Caco-2 (cell line): ENCODE measurements around the gene FBXO28. TPM values are rescaled to one million over a fixed set of nuclear protein-coding genes. Genes with fewer than 3 reads are reported as not detected.
"Not testable (repeated sequence)": the region's sequence is repeated elsewhere in the genome, so short reads cannot be mapped to it uniquely, and the experiment has no call there.

Source experiments
- BruUV-seq: library from RNA; stranded (reverse); fragments of 400-500 nt; replicated peaks from 2 replicates; lab custom pipeline; 2021; lab: Mats Ljungman, UMichigan
- CTCF ChIA-PET: fragments of 300-600 bp; sonication (Branson Sonifier 250); formaldehyde crosslinking; loops from one replicate; lab custom pipeline; 2022; ENCODE audit warnings: antibody characterized with exemption; lab: Charles Lee
- POLR2A ChIA-PET: fragments of 300-600 bp; sonication (Branson Sonifier 250); formaldehyde crosslinking; loops from one replicate; lab custom pipeline; 2022; ENCODE audit warnings: antibody characterized with exemption; lab: Charles Lee
- DNase-seq, 2 experiments: peaks; one replicate each; pipeline versions ENCODE4 v3.0.0 to v3.0.0-alpha.2; 2020 to 2022
- H3K27me3 ChIP-seq: replicated peaks from 2 replicates; pipeline ENCODE4 v1.6.0; 2011; ENCODE audit warnings: low read length; ENCODE audit not compliant: control insufficient read depth, insufficient read depth
- H3K36me3 ChIP-seq: 2 replicates; pipeline ENCODE4 v1.5.1; 2011; ENCODE audit warnings: low read length; ENCODE audit not compliant: control insufficient read depth, insufficient read depth
- H3K4me1 ChIP-seq: fragments of 250-450 bp; sonication (Bioruptor Pico); 2 replicates; pipeline ENCODE4 v1.5.1; 2020; ENCODE audit warnings: mild to moderate bottlenecking
- H3K4me3 ChIP-seq: 2 replicates; pipeline ENCODE4 v1.5.1; 2011; ENCODE audit warnings: low read depth, mild to moderate bottlenecking, control low read depth, low read length
- H3K9me3 ChIP-seq: fragments of 250-450 bp; sonication (Bioruptor Pico); 2 replicates; pipeline ENCODE4 v1.5.1; 2020; ENCODE audit warnings: mild to moderate bottlenecking, moderate library complexity
- H3K27ac Mint-ChIP-seq: one replicate; pipeline ENCODE4 v1.8.0; 2022; ENCODE audit warnings: mixed read lengths; ENCODE audit not compliant: unreplicated experiment
- H3K27me3 Mint-ChIP-seq: one replicate; pipeline ENCODE4 v1.8.0; 2022; ENCODE audit warnings: mixed read lengths; ENCODE audit not compliant: insufficient read depth, unreplicated experiment
- H3K36me3 Mint-ChIP-seq: one replicate; pipeline ENCODE4 v1.8.0; 2022; ENCODE audit warnings: mild to moderate bottlenecking, mixed read lengths; ENCODE audit not compliant: insufficient read depth, unreplicated experiment
- H3K4me1 Mint-ChIP-seq: one replicate; pipeline ENCODE4 v1.8.0; 2022; ENCODE audit warnings: low read depth, mixed read lengths; ENCODE audit not compliant: unreplicated experiment
- H3K4me3 Mint-ChIP-seq: one replicate; pipeline ENCODE4 v1.8.0; 2022; ENCODE audit warnings: mild to moderate bottlenecking, moderate library complexity, mixed read lengths; ENCODE audit not compliant: unreplicated experiment
- H3K9me3 Mint-ChIP-seq: one replicate; pipeline ENCODE4 v1.8.0; 2022; ENCODE audit warnings: mixed read lengths; ENCODE audit not compliant: unreplicated experiment
- CTCF ChIP-seq, 2 experiments: fragments of 200-600 bp in 1 of 2; IDR thresholded peaks; 1 replicate in 1 of 2; 2 replicates in 1 of 2; pipeline versions ENCODE4 v1.5.1 to v1.8.0; 2011 to 2022; ENCODE audit warnings: antibody characterized with exemption in 1 of 2, control low read depth in 1 of 2, inconsistent platforms in 1 of 2, low read depth in 1 of 2, low read length in 1 of 2, mild to moderate bottlenecking in 1 of 2, moderate library complexity in 1 of 2; ENCODE audit not compliant: insufficient read depth in 1 of 2, severe bottlenecking in 1 of 2, unreplicated experiment in 1 of 2
- intact Hi-C: fragments of 100-400 bp; cut with micrococcal nuclease; formaldehyde crosslinking; loops from one replicate; pipeline ENCODE4 v1.10.0; 2022; ENCODE audit not compliant: unreplicated experiment
- total RNA-seq: library from RNA; stranded (reverse); gene quantifications from 2 replicates; pipeline ENCODE4 v1.2.3, GENCODE V29; 2022

Gene FBXO28
- total RNA-seq, 1 experiment from 2014 or later = 31.3 TPM

GRCh38 chr1:224069138-224069537, 44.8 kb upstream of the FBXO28 start:
- ChIA-PET CTCF (no interaction called here), POLR2A (no interaction called here)
- no TSS peak for BruUV-seq
- Mint-ChIP-seq H3K27ac (no peak overlapping the region), H3K9me3 (peaks cover 11% of the 10 kb centered on the region), H3K4me3 (no peak overlapping the region), H3K4me1 (peaks cover 11% of the 10 kb centered on the region), H3K27me3 (peaks cover 3% of the 10 kb centered on the region), H3K36me3 (no peaks in the 10 kb centered on the region)
- Histone ChIP-seq H3K27me3 (no peaks in the 10 kb centered on the region), H3K4me3 (no peak overlapping the region), H3K4me1 (peaks cover 30% of the 10 kb centered on the region), H3K9me3 (no peaks in the 10 kb centered on the region; the same call in 1 of the 2 replicates), H3K36me3 (no peaks in the 10 kb centered on the region)
- intact Hi-C loops = no loop called here
- no peak for DNase-seq
- TF ChIP-seq CTCF (IDR thresholded peaks at IDR 0.05; ENCODE audit: insufficient read depth in 1 of 2, low read depth in 1 of 2, low read length in 1 of 2, severe bottlenecking in 1 of 2, unreplicated experiment in 1 of 2) = no peak

- ChIA-PET POLR2A (interaction anchor here (0.6 kb wide), 1 partner anchor 13 kb away, joined by 4 read pairs; no protein-coding TSS in a partner anchor), CTCF (no interaction called here)
- H3K27me3 Mint-ChIP-seq = peaks cover 3% of the 10 kb centered on the region
- H3K4me3 Mint-ChIP-seq = no peak overlapping the region
- H3K9me3 ChIP-seq = no peaks in the 10 kb centered on the region; the same call in 1 of the 2 replicates
- H3K36me3 ChIP-seq = no peaks in the 10 kb centered on the region
- no peaks in the 10 kb centered on the region for H3K27me3 ChIP-seq
- peaks cover 17% of the 10 kb centered on the region for H3K4me1 ChIP-seq
- H3K36me3 Mint-ChIP-seq = no peaks in the 10 kb centered on the region
- H3K4me1 Mint-ChIP-seq = peaks cover 2% of the 10 kb centered on the region
- H3K4me3 ChIP-seq = no peak overlapping the region
- peaks cover 11% of the 10 kb centered on the region for H3K9me3 Mint-ChIP-seq
- no peak overlapping the region for H3K27ac Mint-ChIP-seq
- no peak for DNase-seq
- BruUV-seq = no TSS peak
- TF ChIP-seq CTCF (IDR thresholded peaks at IDR 0.05; ENCODE audit: insufficient read depth in 1 of 2, low read depth in 1 of 2, low read length in 1 of 2, severe bottlenecking in 1 of 2, unreplicated experiment in 1 of 2) = no peak
- intact Hi-C loops = no loop called here
Observed at GRCh38 chr1:224070521-224070920, 43.4 kb upstream of the FBXO28 start.

GRCh38 chr1:224076407-224076806, 37.5 kb upstream of the FBXO28 start:
- Mint-ChIP-seq H3K4me3 (no peak overlapping the region), H3K4me1 (no peaks in the 10 kb centered on the region), H3K9me3 (peaks cover 11% of the 10 kb centered on the region), H3K27me3 (peaks cover 3% of the 10 kb centered on the region), H3K27ac (no peak overlapping the region), H3K36me3 (no peaks in the 10 kb centered on the region)
- H3K36me3 ChIP-seq = no peaks in the 10 kb centered on the region
- intact Hi-C loops = no loop called here
- BruUV-seq = no TSS peak
- CTCF ChIA-PET = no interaction called here
- no peak for DNase-seq
- no peak overlapping the region for H3K4me3 ChIP-seq
- POLR2A ChIA-PET = no interaction called here
- no peak for TF ChIP-seq CTCF (IDR thresholded peaks at IDR 0.05; ENCODE audit: insufficient read depth in 1 of 2, low read depth in 1 of 2, low read length in 1 of 2, severe bottlenecking in 1 of 2, unreplicated experiment in 1 of 2)
- H3K4me1 ChIP-seq = peaks cover 9% of the 10 kb centered on the region
- no peaks in the 10 kb centered on the region; the same call in 1 of the 2 replicates for H3K9me3 ChIP-seq
- H3K27me3 ChIP-seq = no peaks in the 10 kb centered on the region

GRCh38 chr1:224079644-224080043, 34.3 kb upstream of the FBXO28 start:
- H3K4me3 ChIP-seq, H3K4me3 Mint-ChIP-seq, H3K27me3 ChIP-seq, H3K4me1 Mint-ChIP-seq, CTCF ChIA-PET, H3K4me1 ChIP-seq, H3K9me3 Mint-ChIP-seq, intact Hi-C loops, H3K36me3 Mint-ChIP-seq, POLR2A ChIA-PET, BruUV-seq, H3K9me3 ChIP-seq, H3K36me3 ChIP-seq, H3K27me3 Mint-ChIP-seq, H3K27ac Mint-ChIP-seq: not testable (repeated sequence)
- peak in 1 of 2 experiments; percentile 7 for DNase-seq
